HepG2 (cell line): ENCODE measurements around the gene SRGAP3. TPM values are rescaled to one million over a fixed set of nuclear protein-coding genes. Genes with fewer than 3 reads are reported as not detected.

ENCODE experiments used
- ELF1 ChIP-seq: sonication (generic); formaldehyde crosslinking; IDR thresholded peaks from 2 replicates; pipeline ENCODE4 v1.4.0; 2020; ENCODE audit warnings: missing genetic modification reagents
- HNF4G ChIP-seq, 2 experiments: sonication (generic) in 1 of 2; formaldehyde crosslinking in 1 of 2; IDR thresholded peaks; 2 replicates each; pipeline versions ENCODE4 v1.4.0 to v1.6.1; 2011 to 2020; ENCODE audit warnings: borderline replicate concordance in 2 of 2, low read depth in 2 of 2, mild to moderate bottlenecking in 2 of 2, low read length in 1 of 2, missing genetic modification reagents in 1 of 2, moderate library complexity in 1 of 2
- IKZF1 ChIP-seq: fragments of 450-650 bp; IDR thresholded peaks from 2 replicates; pipeline ENCODE4 v1.7.1; 2016
- IRF1 ChIP-seq: sonication (generic); formaldehyde crosslinking; IDR thresholded peaks from 2 replicates; pipeline ENCODE4 v1.4.0; 2020; ENCODE audit warnings: low read depth, mild to moderate bottlenecking, missing genetic modification reagents
- NFKBIZ ChIP-seq: IDR thresholded peaks from 2 replicates; pipeline ENCODE4 v1.6.1; 2018; ENCODE audit warnings: missing genetic modification reagents, missing compliant biosample characterization
- PITX1 ChIP-seq: sonication (generic); formaldehyde crosslinking; IDR thresholded peaks from 2 replicates; pipeline ENCODE4 v1.5.1; 2020; ENCODE audit warnings: mild to moderate bottlenecking, missing genetic modification reagents
- POLR2G ChIP-seq: fragments of 200-400 bp; formaldehyde crosslinking; IDR thresholded peaks from 2 replicates; pipeline ENCODE4 v1.6.1; 2018; ENCODE audit warnings: mild to moderate bottlenecking, low read depth, low read length, moderate library complexity
- RXRB ChIP-seq: IDR thresholded peaks from 2 replicates; pipeline ENCODE4 v1.6.1; 2016; ENCODE audit warnings: borderline replicate concordance, missing genetic modification reagents, missing compliant biosample characterization
- SNRNP70 ChIP-seq: fragments of 200-400 bp; formaldehyde crosslinking; IDR thresholded peaks from 2 replicates; pipeline ENCODE4 v1.6.1; 2017; ENCODE audit warnings: mild to moderate bottlenecking, low read depth, low read length, moderate library complexity
- SOX5 ChIP-seq: IDR thresholded peaks from 2 replicates; pipeline ENCODE4 v1.6.1; 2016; ENCODE audit warnings: borderline replicate concordance
- TFDP1 ChIP-seq: IDR thresholded peaks from 2 replicates; pipeline ENCODE4 v1.6.1; 2016; ENCODE audit warnings: missing compliant biosample characterization, missing genetic modification reagents, borderline replicate concordance
- ZFP36L2 ChIP-seq: sonication (generic); formaldehyde crosslinking; IDR thresholded peaks from 2 replicates; pipeline ENCODE4 v1.4.0; 2020; ENCODE audit warnings: missing genetic modification reagents
- ZNF143 ChIP-seq: sonication (generic); formaldehyde crosslinking; IDR thresholded peaks from 2 replicates; pipeline ENCODE4 v1.4.0; 2020; ENCODE audit warnings: missing genetic modification reagents
- ZNF253 ChIP-seq: sonication (generic); formaldehyde crosslinking; IDR thresholded peaks from 2 replicates; pipeline ENCODE4 v1.8.0; 2022; ENCODE audit warnings: mild to moderate bottlenecking, missing genetic modification reagents, borderline replicate concordance
- ZNF264 ChIP-seq: sonication (generic); formaldehyde crosslinking; IDR thresholded peaks from 2 replicates; pipeline ENCODE4 v1.4.0; 2020; ENCODE audit warnings: missing genetic modification reagents
- ZNF432 ChIP-seq: sonication (generic); formaldehyde crosslinking; IDR thresholded peaks from 2 replicates; pipeline ENCODE4 v1.5.0; 2020; ENCODE audit warnings: missing genetic modification reagents, mild to moderate bottlenecking, borderline replicate concordance
- ZNF556 ChIP-seq: sonication (generic); formaldehyde crosslinking; IDR thresholded peaks from 2 replicates; pipeline ENCODE4 v1.4.0; 2020; ENCODE audit warnings: mild to moderate bottlenecking, missing genetic modification reagents, borderline replicate concordance
- ZNF720 ChIP-seq: sonication (generic); formaldehyde crosslinking; IDR thresholded peaks from 2 replicates; pipeline ENCODE4 v1.4.0; 2020; ENCODE audit warnings: missing genetic modification reagents
- ZNF776 ChIP-seq: sonication (generic); formaldehyde crosslinking; IDR thresholded peaks from 2 replicates; pipeline ENCODE4 v1.4.0; 2020; ENCODE audit warnings: mild to moderate bottlenecking, missing genetic modification reagents
- ZSCAN25 ChIP-seq: sonication (generic); formaldehyde crosslinking; IDR thresholded peaks from 2 replicates; pipeline ENCODE4 v1.8.0; 2022; ENCODE audit warnings: mild to moderate bottlenecking, missing genetic modification reagents
- ZSCAN5A ChIP-seq: sonication (generic); formaldehyde crosslinking; IDR thresholded peaks from 2 replicates; pipeline ENCODE4 v1.8.0; 2022; ENCODE audit warnings: mild to moderate bottlenecking, missing genetic modification reagents, borderline replicate concordance
- polyA plus RNA-seq, 8 experiments: library from polyadenylated mRNA; depleted of rRNA in 3 of 8; stranded (reverse) in 7 of 8; unstranded in 1 of 8; fragments of >200 nt; fragmentation: Illumina TruSeq in 4 of 8; extraction: Trizol in 4 of 8; gene quantifications; 2 replicates each; pipeline versions ENCODE4 v1.2.1 to v1.2.3, GENCODE V29; 2011 to 2016; ENCODE audit warnings: low read depth in 4 of 8, missing spikeins in 1 of 8, mixed read lengths in 1 of 8; ENCODE audit not compliant: insufficient read depth in 1 of 8
- total RNA-seq, 5 experiments: library from RNA; depleted of rRNA; stranded (reverse); fragments of >200 nt; fragmentation: Illumina TruSeq; extraction: Trizol; gene quantifications; 2 replicates each; pipeline ENCODE4 v1.2.3, GENCODE V29; 2016; ENCODE audit warnings: low read depth in 1 of 5
- TF ChIP-seq, protein P1 (sequence below): sonication (generic); formaldehyde crosslinking; IDR thresholded peaks from 2 replicates; pipeline ENCODE4 v1.4.0; 2020; ENCODE audit warnings: mild to moderate bottlenecking, missing genetic modification reagents
- TF ChIP-seq, protein P2 (sequence below): sonication (generic); formaldehyde crosslinking; conservative IDR thresholded peaks from 2 replicates; pipeline ENCODE4 v1.8.0; 2022; ENCODE audit warnings: mild to moderate bottlenecking, moderate library complexity, missing genetic modification reagents
- TF ChIP-seq, protein P3 (sequence below): IDR thresholded peaks from 2 replicates; pipeline ENCODE4 v1.6.1; 2012; ENCODE audit warnings: inconsistent platforms

The SRGAP3 gene
- total and polyA plus RNA-seq, 2 of the 13 experiments (the other 11 are each of a cell fraction or from before 2014, with no cell fraction given), result 1.2 to 1.4 TPM

DNA sequence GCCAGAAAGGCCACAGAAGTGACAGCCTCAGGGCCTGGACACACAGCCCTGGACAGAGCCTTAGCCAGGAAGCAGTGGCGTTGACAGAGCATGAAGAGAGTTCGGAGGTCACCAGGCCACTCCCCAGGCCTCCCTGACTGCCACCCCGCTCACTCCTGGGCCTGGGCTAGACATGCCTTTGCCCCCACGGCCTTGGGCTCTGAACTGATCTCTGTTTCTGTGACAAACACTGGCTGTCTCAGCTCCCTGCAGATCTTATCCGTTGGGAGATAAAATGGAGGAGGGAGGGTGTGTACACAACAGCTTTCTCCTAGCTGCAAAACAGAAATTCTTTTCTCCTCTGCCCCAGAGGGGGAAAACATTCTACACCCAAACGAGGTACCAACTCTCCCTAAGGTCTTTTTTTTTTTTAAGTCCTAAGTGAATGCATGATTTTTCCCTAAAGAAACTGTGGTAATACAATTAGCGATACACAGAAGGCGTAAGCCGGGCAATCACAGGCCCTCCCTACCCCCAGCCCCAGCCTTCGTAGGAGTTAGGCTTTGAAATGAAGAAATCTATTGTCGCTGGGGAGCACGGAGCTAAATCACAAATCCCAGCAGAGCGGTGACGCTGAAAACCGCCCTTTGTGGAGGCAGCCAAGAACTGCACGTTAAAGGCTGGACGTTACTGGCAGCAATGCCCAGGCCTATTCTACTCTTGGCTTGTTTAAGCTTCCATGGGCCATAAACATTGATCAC lies 45.0 kb downstream of the SRGAP3 start (continued):
- TF ChIP-seq ZNF432 (CRISPR knock-in tag) (no peak), ZNF556 (CRISPR knock-in tag) (peak; percentile 49; the same call in 1 of the 2 replicates), ZNF264 (CRISPR knock-in tag) (peak; percentile 71; the same call in 1 of the 2 replicates), ZNF776 (0 out of 2 replicates have a peak, but pooled peaks have one; percentile 28), SNRNP70 (no peak), ZSCAN5A (peak; percentile 53; the same call in 1 of the 2 replicates), ELF1 (peak; percentile 65; the same call in 1 of the 2 replicates), ZNF720 (CRISPR knock-in tag) (no peak), ZSCAN25 (no peak), ZFP36L2 (CRISPR knock-in tag) (no peak), NFKBIZ (CRISPR knock-in tag) (no peak), HNF4G (IDR thresholded peaks at IDR 0.05; ENCODE audit: borderline replicate concordance, low read depth, low read length) (peak; percentile 79; the same call in 1 of the 2 replicates), HNF4G (CRISPR knock-in tag; IDR thresholded peaks at IDR 0.05; ENCODE audit: borderline replicate concordance, low read depth) (peak; percentile 89; the same call in 1 of the 2 replicates), ZNF143 (CRISPR knock-in tag) (no peak), ZNF253 (CRISPR knock-in tag) (no peak), PITX1 (CRISPR knock-in tag) (peak; percentile 55), IKZF1 (no peak), SOX5 (CRISPR knock-in tag) (peak; percentile 59; the same call in 1 of the 2 replicates), IRF1 (no peak), RXRB (CRISPR knock-in tag) (peak; percentile 71; the same call in 1 of the 2 replicates), TFDP1 (CRISPR knock-in tag) (no peak), POLR2G (no peak)
- TF ChIP-seq, protein P1, sequence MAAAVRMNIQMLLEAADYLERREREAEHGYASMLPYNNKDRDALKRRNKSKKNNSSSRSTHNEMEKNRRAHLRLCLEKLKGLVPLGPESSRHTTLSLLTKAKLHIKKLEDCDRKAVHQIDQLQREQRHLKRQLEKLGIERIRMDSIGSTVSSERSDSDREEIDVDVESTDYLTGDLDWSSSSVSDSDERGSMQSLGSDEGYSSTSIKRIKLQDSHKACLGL (CRISPR knock-in tag), result 0 out of 2 replicates have a peak, but pooled peaks have one; percentile 57
- TF ChIP-seq, protein P2, sequence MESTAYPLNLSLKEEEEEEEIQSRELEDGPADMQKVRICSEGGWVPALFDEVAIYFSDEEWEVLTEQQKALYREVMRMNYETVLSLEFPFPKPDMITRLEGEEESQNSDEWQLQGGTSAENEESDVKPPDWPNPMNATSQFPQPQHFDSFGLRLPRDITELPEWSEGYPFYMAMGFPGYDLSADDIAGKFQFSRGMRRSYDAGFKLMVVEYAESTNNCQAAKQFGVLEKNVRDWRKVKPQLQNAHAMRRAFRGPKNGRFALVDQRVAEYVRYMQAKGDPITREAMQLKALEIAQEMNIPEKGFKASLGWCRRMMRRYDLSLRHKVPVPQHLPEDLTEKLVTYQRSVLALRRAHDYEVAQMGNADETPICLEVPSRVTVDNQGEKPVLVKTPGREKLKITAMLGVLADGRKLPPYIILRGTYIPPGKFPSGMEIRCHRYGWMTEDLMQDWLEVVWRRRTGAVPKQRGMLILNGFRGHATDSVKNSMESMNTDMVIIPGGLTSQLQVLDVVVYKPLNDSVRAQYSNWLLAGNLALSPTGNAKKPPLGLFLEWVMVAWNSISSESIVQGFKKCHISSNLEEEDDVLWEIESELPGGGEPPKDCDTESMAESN, result 0 out of 2 replicates have a peak, but pooled peaks have one; percentile 43
- TF ChIP-seq, protein P3, sequence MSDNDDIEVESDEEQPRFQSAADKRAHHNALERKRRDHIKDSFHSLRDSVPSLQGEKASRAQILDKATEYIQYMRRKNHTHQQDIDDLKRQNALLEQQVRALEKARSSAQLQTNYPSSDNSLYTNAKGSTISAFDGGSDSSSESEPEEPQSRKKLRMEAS, result peak; percentile 63; the same call in 1 of the 2 replicates
